Erythroblast (primary cell): ENCODE data around the gene BMP10.

Source experiments
- GATA1 ChIP-seq: IDR thresholded peaks from 2 replicates; pipeline ENCODE4 v1.6.1; 2011; ENCODE audit warnings: low read depth, mild to moderate bottlenecking, control low read depth, low read length, moderate library complexity
- POLR2A ChIP-seq: IDR thresholded peaks from 2 replicates; pipeline ENCODE4 v1.6.1; 2011; ENCODE audit warnings: mild to moderate bottlenecking, low read length

- TF ChIP-seq POLR2A (no peak), GATA1 (no peak)
Measured at GRCh38 chr2:68878753-68879152, 7.6 kb upstream of the BMP10 start.
